Fibroblast of skin of scalp (primary cell): ENCODE results near the gene TEX14.
"Not testable (repeated sequence)": the region's sequence is repeated elsewhere in the genome, so short reads cannot be mapped to it uniquely, and the experiment has no call there.

Source experiments
- DNase-seq: peaks from one replicate; pipeline ENCODE4 v3.0.0-alpha.2; 2013

TEX14 gene

DNA sequence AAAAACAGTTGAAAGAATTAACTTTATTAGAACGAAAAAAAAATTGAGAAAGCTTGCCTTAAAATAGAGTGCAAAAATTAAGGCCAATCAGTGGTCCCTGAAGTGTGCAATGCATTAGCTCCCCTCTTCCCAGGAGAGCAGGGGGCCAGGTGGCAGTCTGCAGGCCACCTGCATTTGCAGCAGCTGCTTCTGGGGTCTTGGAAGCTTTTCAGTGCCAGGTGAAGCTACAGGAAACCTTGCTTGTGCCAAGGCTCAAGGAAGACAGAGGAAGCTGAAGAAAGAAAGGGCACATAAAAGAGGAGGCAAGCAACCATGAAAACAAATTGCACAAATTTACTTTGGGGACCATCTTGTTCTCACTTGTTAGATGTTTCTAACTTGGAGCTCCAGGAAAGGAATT, 126.9 kb downstream of the TEX14 start:
- no peak for DNase-seq

DNA sequence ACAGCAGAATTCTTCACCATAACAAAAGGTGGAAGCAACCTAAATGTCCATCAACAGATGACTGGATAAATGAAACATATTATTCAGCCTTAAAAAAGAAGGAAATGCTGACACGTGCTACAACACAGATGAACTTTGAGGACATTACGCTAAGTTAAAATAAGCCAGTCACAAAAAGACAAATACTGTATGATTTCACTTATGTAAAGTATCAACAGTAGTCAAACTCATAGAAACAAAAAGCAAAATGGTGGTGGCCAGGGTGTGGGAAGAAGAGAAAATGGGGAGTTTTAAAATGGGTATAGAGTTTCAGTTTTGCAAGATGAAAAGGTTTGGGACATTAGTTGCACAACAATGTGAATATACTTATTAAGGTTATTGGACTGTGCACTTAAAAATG, 127.6 kb downstream of the TEX14 start:
- no peak for DNase-seq

DNA sequence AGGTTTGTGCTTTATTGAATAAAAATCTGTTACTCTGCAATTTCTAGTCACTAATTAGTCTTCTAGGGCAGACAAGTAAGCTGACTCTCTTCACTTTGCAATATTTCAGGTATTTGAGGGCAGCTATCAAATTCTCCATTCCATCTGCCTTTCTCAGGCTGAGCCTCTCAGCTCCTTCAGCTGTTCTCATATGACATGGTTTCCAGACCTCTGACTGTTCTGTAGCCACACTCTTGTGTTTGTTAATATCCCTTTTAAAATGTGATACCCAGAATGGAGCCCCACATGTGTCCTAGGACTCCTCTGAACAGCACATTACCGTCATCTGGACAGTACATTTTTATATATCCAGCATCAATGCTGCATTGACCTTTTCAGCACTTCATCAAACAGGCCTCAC, 131.3 kb downstream of the TEX14 start:
- no peak for DNase-seq

DNA sequence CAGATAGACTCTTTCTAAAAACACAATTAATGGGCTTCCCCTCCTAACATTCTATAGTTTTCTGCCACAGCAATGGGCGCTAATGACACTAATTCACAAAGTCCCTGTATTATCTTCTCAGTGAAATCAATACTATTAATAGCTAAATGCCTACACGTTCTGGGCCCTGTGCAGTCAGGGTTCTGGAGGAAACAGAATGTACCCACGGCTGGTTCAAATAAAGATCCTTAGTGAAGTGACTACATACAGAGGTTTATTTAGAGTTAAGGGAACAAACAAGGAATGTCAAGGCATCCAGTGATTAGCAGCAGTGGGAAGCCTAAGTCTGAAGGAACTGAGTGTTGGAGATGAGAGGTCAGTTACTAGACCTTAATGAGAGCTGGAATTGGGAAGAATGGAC, 133.9 kb downstream of the TEX14 start:
- DNase-seq, result no peak

DNA sequence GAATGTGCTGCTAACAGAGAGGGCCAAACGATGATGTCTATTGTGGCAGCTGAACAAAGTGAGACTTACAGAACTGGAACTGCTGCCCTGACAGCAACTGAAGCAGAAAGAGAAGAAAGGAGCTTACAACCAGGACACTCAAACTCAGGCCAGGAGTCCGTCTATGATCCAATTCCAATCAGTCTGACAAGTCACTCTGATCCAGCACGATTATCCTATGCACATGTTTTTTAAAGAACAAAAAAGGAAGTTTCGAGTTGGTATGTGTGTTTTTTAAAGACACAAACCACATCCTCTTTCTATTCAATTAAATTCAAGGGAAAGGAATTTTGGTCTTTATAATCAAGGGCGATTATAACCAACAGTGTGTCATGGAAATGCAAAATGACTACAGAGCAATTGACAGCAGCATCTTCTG, 135.0 kb downstream of the TEX14 start:
- peak; percentile 20 for DNase-seq

DNA sequence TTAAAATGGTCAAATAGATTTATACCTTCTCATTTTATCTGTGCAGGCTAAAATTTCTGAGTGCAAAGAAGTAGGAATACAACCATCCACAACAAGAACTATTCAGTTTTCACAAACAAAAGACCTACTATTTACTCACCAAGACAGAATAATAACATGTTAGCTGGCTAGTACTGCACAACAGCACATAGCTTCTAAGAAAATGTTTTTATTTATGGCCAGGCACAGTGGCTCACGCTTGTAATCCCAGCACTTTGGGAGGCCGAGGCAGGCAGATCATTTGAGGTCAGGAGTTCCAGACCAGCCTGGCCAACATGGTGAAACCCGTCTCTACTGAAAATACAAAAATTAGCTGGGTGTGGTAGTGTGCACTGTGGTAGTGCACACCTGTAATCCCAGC, 136.7 kb downstream of the TEX14 start:
- not testable (repeated sequence) for DNase-seq

DNA sequence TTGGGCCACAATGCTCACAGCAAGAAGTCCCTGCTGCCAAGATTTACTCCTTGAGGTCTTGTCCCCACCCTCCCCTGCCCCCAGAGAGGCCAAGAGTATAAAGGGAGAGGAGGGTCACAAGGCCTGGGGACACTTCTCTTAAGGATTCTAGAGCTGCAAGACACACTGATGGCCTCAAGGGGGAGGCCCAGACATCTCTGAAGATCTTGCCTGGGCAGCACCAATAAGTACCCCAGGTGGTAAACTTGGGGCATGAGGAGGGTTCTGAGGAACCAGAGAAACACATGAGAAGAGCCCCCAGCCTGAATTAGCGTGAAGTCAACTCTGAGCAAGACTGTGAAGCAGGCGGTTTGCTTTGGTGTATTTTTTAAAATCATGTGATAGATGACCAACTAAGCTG, 150.6 kb downstream of the TEX14 start:
- no peak for DNase-seq

DNA sequence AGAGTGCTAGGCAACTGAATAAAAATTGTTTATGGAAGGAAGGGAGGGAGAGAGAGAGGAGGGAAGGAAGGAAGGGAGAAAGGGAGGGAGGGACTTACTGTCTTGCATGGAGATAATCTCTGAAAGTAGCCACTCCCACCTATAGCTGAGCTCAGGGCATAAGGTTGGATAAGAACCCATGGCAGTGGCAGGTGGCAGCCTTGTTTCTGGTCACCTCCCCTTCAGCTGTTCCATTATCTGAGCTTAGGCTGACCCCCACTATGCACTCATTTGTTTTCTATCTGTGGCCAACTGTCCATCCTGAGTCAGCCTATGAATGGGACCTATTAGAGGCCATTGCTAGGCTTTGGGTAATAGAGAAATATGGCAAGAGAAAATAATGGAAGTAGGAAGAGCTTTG, 152.1 kb downstream of the TEX14 start:
- DNase-seq, result no peak

DNA sequence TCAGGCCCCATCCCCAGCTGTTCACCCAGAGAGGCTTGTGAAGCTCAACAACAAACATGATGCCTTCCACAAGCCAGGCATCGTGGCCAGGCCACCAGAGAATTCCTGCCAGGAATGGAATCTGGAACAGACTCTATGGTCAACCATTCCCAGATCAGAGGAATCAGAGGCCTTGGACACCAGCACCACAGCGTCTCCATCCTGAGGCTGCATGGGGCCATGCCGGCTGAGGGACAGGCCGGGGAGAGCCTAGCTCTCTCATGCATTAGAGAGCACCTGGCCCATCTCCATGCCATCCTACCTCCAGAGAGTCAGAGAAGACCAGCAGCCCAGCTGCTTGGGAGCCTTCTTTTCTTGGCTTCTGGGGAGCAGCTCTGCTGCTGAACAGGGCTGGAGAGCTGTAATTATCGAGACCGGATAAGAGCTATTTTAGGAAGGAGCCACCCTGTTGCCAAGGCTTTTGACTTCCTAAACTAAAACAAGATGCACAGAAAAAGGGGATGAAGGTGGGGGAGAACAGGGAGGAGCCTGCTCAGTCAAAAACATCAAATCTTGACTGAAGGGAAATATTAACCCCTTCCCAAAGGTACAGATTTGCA, 152.9 kb downstream of the TEX14 start:
- no peak for DNase-seq

DNA sequence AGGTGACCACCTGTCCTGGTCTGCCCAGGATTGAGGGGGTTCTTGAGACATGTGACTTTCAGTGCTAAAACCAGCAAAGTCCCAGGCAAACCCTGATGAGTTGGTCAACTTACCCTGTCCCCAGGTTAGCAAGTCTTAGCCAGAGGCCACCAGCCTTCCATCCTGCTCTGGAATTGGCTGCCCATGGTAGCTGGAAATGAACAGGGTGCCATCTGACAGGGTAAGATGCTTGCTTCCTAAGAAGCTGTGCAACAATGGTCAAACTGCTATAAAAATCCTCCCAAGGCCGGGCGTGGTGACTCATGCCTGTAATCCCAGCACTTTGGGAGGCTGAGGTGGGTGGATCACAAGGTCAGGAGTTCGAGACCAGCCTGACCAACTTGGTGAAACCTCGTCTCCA, 154.6 kb downstream of the TEX14 start:
- no peak for DNase-seq

DNA sequence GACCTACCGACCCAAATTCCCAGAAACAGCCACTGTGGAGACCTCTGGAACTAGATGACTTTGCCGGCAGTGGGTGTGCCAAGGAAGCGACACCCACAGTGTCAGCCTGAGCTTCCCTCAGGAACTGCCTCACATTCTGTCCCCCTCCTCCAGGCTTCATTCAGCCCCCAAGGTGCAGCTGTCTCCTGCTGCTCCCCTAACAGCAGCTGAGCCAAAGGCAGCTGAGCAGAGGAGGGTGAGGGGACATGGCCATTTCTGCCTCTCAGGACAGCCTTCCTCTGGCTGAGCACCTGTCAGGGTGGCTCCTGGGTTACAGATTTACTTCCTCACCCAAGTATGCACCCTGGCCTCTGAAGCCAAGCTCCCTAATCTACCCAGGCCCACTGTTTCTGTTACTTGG, 155.3 kb downstream of the TEX14 start:
- no peak for DNase-seq

DNA sequence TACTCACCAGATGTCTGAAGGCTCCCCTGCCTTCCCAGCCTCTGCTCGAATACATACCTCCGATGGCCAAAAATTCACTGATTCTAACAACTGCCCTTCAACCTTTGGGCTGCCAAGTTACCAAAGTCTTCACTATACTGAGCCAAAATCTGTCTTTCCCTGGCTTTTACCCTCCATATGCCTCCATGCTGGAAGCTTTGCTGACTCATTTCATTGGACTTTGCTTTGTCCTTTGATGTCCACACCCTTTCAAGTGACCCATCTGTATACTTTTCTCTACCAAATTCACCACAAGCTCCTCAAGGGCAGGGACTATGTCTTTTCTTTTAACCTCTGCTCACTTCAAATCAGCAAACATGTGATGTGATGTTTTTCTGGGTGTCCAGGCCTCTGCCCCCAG, 156.4 kb downstream of the TEX14 start:
- DNase-seq, result peak; percentile 44

DNA sequence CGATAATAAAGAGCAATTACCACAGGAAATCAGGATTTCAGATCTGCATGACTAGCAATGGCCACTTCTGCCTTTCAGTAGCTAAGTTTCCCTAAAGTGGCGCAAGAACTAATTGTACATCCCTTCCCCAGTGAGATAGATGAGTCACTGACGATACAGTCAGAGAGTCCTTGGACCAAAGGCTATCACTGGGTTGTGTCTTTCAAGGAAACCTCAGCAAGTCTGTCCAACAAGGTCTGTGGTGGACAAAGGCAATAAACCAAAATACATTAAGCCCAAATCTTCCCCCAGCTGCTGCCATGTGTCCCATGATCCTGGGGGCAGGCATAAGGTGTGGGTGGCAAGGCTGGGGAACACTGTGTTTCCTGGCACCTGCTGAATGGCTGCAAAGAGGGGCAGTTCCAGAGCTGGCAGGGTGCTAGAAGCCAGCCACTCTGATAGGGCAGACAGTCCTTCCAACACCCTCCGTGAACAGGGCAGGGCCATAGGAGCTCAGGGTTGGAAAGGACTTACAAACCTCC, 156.9 kb downstream of the TEX14 start:
- peak; percentile 58 for DNase-seq

DNA sequence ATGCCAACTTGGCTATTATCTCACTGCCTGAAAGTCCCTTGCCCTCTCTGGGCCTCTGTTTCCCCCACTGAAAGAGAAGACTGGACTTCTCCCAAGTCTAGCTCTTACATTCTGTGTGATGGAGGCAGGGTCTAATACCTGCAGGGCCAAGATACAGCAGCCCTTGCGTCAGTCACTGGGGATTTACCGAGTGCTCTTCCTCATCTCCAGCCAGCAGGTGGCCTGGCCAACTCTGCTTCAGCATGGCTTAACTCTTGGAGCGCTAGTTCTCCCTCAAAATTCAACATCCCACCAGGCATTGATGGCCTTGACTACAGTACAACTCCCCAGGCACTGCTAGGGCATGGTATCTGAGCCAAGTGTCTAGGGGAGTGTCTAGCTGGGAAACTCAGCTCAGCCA, 157.5 kb downstream of the TEX14 start:
- no peak for DNase-seq

DNA sequence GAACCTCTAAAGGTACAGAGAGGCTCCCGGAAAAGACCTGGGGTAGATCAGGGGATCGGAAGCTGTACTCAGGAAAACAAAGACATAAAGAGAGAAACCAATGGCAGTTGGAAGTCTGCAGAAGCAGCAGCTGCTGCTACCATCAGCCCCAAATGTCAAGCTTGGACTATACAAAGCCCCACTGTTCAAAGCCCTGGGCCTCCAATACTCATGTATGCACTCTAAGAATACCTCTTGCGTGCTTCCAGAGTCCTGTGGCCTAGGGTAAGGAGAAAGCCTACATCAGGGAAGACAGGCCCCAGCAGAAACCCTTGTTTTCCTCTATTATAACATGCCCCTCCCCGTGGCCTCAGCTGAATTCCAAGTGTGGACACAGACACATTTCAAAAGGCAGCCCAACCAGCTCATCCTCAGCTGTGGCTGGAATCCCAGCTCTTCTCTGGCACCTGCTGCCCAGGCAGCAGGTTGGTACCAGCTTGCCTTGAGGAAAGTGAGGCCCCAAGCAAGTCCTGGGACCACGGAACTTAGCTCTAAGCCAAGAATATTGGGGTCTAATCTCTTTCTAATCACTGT, 158.1 kb downstream of the TEX14 start:
- no peak for DNase-seq

DNA sequence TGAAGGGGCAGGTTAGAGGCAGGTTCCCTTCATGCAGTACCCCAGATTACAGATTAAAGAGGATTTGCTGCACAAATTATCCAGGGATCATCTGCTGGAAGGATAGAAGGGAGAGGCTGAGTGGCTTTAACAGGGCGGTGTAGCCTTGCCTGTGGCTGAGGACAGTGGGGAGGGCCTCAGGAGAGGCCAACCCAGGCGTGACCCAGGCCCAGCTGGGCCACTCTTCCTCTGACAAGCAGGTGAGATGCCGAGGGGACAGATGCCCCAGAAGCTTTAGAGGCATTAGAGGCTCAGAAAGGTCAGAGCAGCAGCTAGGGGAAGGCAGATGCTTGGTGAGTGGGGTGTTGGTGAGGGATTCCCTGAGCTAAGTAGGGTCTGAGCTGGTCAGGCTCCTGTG, 159.3 kb downstream of the TEX14 start:
- DNase-seq, result no peak

DNA sequence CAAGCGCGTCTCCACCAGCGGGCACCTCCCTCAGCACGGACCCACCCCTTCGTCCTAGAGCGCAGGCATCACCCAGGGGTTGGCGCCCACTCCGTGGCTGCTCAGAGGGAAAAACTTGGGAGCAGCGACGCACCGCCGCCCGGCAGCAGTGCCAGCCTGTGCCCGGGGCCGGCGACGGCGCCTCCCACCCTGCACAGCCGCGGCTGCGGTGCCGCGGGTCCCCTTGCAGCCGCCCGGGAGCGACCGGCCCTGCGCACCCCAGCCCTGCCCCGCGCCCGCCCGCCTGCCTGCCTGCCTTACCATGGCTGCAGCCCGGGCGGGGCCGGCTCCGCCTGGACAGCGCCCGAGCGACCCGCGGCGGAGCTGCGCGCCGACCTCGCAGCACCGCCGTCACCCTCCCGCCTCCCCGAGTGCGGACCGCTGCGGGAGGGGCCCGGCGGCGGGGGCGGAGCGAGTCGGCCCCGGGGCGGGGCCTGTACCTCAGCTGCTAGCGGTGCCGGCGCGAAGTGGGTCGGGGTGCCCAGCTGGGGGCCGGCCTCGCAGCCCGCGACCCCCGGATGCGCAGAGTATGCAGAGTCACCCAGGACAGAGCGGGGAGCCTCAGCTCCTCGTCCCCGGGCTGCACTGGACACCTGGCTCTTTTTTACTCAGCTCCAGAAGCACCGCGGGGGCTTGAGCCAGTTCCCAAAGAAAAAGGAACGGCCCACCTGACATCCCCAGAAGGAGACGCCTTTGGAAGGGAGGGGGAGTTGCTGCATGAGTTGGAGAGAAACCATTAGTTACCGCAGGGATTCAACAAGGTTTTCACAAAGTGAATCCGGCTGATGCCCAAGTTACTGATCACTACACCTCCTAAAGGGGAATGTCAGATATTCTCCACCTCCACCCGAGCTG, 159.9 kb downstream of the TEX14 start:
- peak; percentile 37 for DNase-seq

DNA sequence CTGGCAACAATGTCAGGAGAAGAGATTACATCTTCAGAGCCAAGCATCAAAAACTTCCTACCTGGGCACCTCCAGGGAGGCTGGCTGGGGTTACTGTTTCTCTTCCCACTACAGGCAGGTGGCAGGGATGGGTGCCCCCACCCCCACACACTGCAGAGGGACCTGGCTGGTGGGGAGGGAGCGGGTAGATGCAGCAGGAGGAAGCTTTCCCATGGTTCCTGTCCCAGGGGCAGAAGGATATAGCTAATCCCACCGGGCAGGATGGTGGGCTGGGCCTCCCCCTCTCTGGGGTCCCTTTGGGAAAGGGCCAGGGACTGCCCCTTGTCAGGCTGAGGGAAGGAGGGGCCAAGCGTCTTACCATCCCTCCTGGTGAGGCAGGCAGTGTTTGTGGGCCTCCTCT, 160.7 kb downstream of the TEX14 start:
- no peak for DNase-seq

DNA sequence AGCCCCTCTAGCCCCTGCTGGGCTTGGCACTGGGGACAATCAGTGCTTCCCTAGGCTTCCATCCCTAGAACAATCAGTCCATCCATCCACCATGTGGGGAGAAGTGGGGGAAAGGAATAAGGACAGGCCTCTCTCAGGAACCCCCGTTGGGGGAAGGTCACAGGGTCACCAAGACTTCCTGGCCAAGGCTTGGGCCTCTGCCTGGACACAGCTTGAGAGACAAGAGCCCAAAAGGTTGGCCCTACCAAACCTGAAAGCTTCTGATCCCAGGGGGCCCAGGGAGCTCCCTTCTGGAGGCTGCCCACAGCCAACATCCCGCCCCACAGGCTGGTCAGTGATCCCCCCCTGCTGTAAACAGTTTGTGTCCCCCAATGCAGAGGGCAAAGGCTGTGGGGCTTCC, 161.2 kb downstream of the TEX14 start:
- DNase-seq, result no peak

DNA sequence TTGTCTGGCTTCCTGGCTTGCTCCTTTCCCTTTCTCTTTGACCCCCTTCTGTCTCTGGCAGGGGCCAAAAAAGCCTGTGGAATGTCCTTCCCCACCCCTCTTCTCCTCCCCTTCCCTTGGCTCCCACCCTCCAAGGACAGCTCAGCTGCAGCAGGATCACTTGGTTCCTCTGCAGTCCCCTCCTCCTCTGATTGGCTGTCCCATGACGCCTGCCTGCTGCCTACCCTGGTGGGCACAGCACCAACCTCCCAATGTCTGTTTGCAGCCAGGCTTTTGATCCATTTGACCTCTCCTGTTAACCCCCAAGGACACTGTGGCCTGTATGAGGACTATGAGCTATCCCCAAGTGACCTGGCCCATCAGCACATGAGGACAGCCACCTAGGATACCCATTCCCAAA, 162.6 kb downstream of the TEX14 start:
- DNase-seq, result no peak

DNA sequence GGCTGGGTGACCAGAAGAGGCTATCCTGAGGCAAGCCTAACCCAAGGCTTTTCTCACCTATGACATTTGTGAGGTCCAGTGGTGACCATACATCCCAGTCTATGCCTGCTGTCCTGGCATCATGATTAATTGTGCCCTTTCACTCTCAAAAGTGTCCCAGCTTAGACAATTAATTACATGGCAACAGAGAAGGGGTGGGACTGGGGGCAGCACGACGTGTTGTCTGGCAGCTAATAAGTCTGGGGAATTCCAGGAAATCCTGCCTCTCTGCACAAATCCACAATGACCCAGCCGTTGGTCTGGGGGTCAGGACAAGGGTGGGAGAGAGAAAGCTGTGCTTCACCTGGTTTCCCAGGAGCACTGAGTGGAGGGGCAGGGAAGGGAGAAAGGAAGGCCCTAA, 163.4 kb downstream of the TEX14 start:
- no peak for DNase-seq

DNA sequence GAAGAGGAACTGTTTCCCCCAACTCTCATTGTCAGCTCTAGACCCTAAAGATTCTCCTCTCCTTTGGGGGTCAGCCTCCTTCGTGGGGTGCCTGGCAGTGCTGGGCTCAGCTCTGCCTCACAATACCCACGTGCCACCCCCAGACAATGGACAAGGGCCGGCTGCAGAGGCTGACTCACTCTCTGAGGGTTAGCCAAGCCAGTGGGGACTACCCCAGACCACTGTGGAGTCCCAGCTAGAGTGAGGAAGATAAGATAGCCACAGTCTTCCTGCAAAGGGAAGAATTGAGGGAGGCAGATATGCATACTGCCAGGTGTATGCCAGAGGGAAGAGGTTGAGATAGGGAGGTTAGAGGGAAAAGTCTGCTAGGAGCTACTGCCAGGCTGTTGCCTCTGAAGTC, 163.9 kb downstream of the TEX14 start:
- DNase-seq, result no peak

DNA sequence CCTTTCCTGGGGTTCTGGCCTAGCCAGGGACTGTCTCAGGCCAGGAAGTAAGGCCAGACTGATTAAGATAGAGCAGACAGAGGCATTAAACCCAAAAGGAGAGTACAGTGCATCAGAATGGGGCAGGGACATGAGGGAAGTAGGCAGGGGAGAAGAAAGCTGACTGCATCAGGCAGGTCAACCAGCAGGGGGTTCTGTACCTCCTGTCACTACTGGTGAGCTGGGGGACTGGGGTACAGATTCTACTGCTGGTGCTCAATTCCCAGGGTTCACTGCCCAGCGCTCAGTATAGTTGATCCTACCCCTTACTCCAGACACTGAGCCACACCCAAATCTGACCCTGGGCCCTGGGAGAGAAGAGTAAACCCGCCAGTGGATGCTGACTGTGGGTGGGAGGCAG, 164.5 kb downstream of the TEX14 start:
- DNase-seq, result no peak

DNA sequence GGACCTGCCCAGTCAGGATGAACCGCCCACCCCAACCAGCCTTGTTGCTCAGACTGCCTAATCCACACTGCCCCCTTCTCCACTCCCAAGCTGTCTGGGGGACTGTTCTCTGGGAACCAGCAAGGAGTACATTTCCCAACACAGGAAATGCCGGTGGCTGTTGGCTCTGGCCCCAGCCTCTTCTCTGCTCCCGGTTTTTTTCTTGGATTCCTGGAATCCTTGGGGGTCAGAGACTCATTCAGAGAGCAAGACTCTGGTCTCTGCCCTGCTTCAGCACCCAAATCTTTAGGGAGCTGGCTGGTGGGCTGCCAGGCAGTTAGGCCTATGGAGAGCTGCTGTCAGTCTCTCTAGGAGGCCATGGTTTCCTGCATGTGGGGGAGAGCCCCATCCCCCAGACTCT, 166.6 kb downstream of the TEX14 start:
- DNase-seq, result peak; percentile 98
